Activated T-cell treated with anti-CD3 and anti-CD28 coated beads, Interleukin-2, amount 50 U/mL, for 4 hours (primary cell): ENCODE results near the gene BTF3L4. TPM values are rescaled to one million over a fixed set of nuclear protein-coding genes. Genes with fewer than 3 reads are reported as not detected.
"Not testable (repeated sequence)": the region's sequence is repeated elsewhere in the genome, so short reads cannot be mapped to it uniquely, and the experiment has no call there.

ENCODE experiments used
- ATAC-seq, 2 donors: fragments of 200-7000 bp; cut with Tn5 transposase; one replicate each; pipeline ENCODE4 v1.10.0; 2021
- DNase-seq: peaks from one replicate; pipeline ENCODE4 v3.0.0-alpha.2; 2020
- H3K27me3 Mint-ChIP-seq: one replicate; pipeline ENCODE4 v1.8.0; 2021; ENCODE audit warnings: low read depth, mixed read lengths
- H3K36me3 Mint-ChIP-seq: one replicate; pipeline ENCODE4 v1.8.0; 2022; ENCODE audit warnings: mixed read lengths; ENCODE audit not compliant: insufficient read depth
- H3K4me1 Mint-ChIP-seq: one replicate; pipeline ENCODE4 v1.8.0; 2021; ENCODE audit warnings: low read depth, mixed read lengths
- H3K4me3 Mint-ChIP-seq: one replicate; pipeline ENCODE4 v1.8.0; 2021; ENCODE audit warnings: mild to moderate bottlenecking, moderate library complexity, mixed read lengths
- H3K9me3 Mint-ChIP-seq: one replicate; pipeline ENCODE4 v1.8.0; 2021; ENCODE audit warnings: mixed read lengths
- total RNA-seq, 3 donors: library from RNA; stranded (reverse); gene quantifications; one replicate each; pipeline ENCODE4 v1.2.1, GENCODE V29; 2021

BTF3L4 gene
- total RNA-seq, 3 donors from 2014 or later, result 48.9 to 52.7 (median 51.4) TPM

DNA sequence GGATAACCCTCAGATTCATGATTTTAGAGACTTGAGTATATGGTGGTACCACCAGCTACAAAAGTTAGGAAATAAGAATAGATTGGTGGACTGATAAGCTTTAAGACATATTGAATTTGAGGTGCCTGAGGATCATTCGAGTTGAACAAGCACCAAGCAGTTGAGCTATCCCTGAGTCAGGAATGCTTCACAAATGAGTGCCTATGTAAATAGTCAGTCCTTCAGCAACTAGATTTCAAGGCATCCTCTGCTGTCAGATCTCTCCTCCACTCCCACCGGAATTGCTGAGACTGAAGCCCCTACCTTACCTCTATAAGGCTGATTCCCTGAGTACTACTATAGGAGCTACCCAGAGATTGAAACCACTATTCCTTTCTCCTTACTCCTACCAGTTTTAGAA, 7.1 kb downstream of the BTF3L4 start:
- H3K4me1 Mint-ChIP-seq, result peaks cover 29% of the 10 kb centered on the region
- H3K4me3 Mint-ChIP-seq, result no peak overlapping the region
- H3K9me3 Mint-ChIP-seq, result no peaks in the 10 kb centered on the region
- H3K27me3 Mint-ChIP-seq, result no peaks in the 10 kb centered on the region
- ATAC-seq (no peak), DNase-seq (no peak)
- H3K36me3 Mint-ChIP-seq, result peaks cover 37% of the 10 kb centered on the region

DNA sequence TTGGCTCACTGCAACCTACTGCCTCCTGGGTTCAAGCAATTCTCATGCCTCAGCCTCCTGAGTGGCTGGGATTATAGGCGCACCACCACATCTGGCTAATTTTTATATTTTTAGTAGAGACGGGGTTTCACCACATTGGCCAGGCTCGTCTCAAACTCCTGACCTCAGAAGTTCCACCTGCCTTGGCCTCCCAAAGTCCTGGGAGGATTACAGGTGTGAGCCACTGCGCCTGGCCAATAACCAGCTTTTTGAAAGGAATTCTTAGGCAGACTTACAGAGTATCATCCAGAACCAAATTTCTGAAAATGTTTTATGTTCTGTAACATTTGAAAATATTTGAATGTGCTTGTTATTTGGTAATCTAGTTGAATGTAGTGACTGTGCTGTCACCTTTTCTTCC, 14.6 kb downstream of the BTF3L4 start:
- Mint-ChIP-seq H3K36me3 (peaks cover 24% of the 10 kb centered on the region), H3K4me3 (no peak overlapping the region), H3K27me3 (no peaks in the 10 kb centered on the region), H3K4me1 (peaks cover 12% of the 10 kb centered on the region), H3K9me3 (no peaks in the 10 kb centered on the region)
- DNase-seq, result no peak
- no peak for ATAC-seq

DNA sequence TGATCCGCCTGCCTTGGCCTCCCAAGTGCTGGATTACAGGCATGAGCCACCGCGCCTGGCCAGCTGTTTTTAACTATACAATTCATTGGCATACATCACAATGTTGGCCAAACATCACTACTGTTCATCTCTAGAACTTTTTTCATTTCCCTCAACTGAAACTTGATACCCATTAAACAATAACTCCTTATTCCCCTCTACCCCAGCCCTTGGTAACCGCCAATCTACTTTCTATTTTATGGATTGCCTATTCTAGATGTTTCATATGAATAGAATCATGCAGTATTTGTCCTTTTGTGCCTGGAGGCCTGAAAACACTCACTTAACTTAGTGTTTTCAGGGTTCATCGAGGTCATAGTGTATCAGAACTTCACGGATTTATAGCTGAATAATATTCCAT, 16.2 kb downstream of the BTF3L4 start:
- H3K4me1 Mint-ChIP-seq, result peaks cover 12% of the 10 kb centered on the region

DNA sequence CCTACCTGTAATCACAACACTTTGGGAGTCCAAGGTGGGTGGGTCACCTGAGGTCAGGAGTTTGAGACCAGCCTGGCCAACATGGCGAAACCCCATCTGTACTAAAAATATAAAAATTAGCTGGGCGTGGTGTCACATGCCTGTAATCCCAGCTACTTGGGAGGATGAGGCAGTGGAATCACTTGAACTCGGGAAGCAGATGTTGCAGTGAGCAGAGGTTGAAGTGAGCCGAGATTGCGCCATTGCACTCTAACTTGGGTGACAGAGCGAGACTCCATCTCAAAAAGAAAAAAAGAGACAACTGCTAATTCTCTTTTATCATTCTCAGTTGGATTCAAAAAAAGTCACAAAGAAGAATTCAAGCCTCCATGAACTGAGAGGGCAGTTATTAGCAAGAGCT, 21.2 kb downstream of the BTF3L4 start:
- not testable (repeated sequence) for H3K9me3 Mint-ChIP-seq, H3K4me3 Mint-ChIP-seq, H3K4me1 Mint-ChIP-seq, DNase-seq, H3K27me3 Mint-ChIP-seq, ATAC-seq
- peaks cover 14% of the 10 kb centered on the region for H3K36me3 Mint-ChIP-seq

More for the DNA sequence above, 16.2 kb downstream of the BTF3L4 start:
- Mint-ChIP-seq H3K36me3 (peaks cover 24% of the 10 kb centered on the region), H3K27me3 (no peaks in the 10 kb centered on the region), H3K4me3 (no peak overlapping the region), H3K9me3 (no peaks in the 10 kb centered on the region)
- no peak for DNase-seq
- ATAC-seq, result no peak

DNA sequence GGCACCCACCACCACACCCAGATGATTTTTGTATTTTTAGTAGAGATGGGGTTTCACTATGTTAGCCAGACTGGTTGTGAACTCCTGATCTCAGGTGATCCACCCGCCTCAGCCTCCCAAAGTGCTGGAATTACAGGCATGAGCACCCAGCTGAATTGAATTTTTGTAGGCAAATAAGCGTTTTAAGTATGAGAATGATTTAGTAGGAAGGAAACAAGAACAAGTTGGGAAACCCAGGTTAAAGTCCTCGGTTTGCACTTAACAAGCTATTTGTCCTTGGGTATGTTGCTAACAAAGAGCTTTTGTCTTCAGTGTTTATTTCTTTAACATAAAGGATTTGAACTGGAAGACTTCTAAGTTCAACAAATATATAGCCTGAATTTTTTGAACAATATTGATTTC, 23.9 kb downstream of the BTF3L4 start:
- Mint-ChIP-seq H3K4me1 (no peaks in the 10 kb centered on the region), H3K9me3 (no peaks in the 10 kb centered on the region), H3K4me3 (no peak overlapping the region), H3K27me3 (no peaks in the 10 kb centered on the region), H3K36me3 (peaks cover 9% of the 10 kb centered on the region)
- DNase-seq, result no peak
- no peak for ATAC-seq

DNA sequence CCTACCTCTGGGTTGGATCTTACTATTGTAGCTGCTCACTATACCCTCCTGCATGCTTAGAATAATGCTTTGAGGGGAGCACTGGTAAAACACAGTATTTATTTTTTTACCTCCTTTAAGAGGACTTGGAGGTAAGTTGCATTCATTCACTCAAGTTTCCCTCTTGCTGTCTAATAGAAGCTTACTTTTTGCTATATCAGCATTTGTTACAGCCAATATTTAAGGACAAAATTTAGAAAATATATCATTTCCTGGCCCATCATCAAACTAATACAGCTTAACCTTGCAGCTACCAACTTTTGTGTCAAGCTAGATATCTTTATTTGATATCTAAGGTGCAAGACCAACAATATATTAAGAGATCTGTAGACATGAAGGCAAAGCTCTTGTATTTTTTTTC, 31.8 kb downstream of the BTF3L4 start:
- H3K4me1 Mint-ChIP-seq, ATAC-seq, H3K27me3 Mint-ChIP-seq, DNase-seq, H3K4me3 Mint-ChIP-seq, H3K9me3 Mint-ChIP-seq: not testable (repeated sequence)
- peaks cover 30% of the 10 kb centered on the region for H3K36me3 Mint-ChIP-seq

DNA sequence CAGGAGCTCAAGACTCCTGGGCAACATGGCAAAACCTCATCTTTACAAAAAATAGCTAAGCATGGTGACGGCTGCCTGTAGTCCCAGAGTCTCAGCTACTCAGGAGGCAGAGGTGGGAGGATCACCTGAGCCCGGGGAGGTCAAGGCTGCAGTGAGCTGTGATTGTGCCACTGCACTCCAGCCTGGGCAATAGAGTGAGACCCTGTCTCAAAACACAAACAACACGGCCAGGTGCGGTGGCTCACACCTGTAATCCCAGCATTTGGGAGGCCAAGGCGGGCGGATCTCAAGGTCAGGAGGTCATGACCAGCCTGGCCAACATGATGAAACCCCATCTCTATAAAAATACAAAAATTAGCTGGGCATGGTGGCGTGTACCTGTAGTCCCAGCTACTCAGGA, 38.2 kb downstream of the BTF3L4 start:
- H3K36me3 Mint-ChIP-seq, result peaks cover 13% of the 10 kb centered on the region
- not testable (repeated sequence) for H3K4me1 Mint-ChIP-seq, ATAC-seq, H3K4me3 Mint-ChIP-seq, H3K27me3 Mint-ChIP-seq, H3K9me3 Mint-ChIP-seq, DNase-seq

DNA sequence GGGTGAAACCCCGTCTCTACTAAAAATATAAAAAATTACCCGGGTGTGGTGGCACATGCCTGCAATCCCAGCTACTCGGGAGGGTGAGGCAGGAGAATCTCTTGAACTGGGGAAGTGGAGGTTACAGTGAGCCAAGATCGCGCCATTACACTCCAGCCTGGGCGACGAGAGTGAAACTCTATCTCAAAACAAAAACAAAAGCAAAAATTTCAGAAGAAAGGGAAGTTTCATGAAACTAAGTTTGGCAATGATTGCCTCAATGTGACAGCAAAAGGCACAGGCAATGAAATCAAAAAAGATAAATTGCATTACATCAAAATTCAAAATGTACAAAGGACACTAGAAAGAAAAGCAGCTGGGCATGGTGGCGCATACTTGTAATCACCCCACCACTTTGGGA, 40.1 kb downstream of the BTF3L4 start:
- Mint-ChIP-seq H3K27me3 (no peaks in the 10 kb centered on the region), H3K4me1 (no peaks in the 10 kb centered on the region), H3K4me3 (no peak overlapping the region), H3K9me3 (no peaks in the 10 kb centered on the region), H3K36me3 (peaks cover 4% of the 10 kb centered on the region)
- DNase-seq (no peak), ATAC-seq (no peak)

DNA sequence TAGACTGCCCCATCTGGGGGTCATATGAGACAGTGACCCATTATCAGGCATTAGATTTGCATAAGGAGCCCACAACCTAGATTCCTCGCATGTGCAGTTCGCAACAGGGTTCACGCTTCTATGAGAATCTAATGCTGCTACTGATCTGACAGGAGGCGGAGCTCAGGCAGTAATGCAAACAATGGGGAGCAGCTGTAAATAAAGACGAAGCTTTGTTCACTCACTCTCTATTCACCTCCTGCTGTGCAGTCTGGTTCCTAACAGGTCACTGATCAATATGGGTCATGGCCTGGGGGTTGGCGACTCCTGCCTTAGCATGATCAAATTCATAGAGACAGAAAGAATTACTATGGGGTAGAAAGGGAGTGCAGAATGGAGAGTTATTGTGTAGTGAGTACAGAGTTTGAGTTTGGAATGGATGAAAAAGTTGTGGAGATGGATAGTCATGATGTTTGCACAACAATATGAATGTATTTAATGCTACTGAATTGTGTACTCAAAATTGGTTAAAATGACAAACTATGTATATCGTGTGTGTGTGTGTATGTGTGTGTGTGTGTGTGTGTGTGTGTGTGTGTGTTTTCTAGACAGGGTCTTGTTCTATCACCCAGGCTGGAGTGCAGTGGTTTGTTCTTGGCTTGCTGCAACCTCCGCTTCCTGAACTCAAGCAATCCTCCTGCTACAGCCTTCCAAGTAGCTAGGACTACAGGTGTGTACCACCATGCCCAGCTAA, 42.2 kb downstream of the BTF3L4 start:
- no peaks in the 10 kb centered on the region for H3K9me3 Mint-ChIP-seq
- peaks cover 1% of the 10 kb centered on the region for H3K4me1 Mint-ChIP-seq
- no peaks in the 10 kb centered on the region for H3K36me3 Mint-ChIP-seq
- H3K27me3 Mint-ChIP-seq, result no peaks in the 10 kb centered on the region
- no peak for DNase-seq
- no peak for ATAC-seq
- H3K4me3 Mint-ChIP-seq, result no peak overlapping the region

DNA sequence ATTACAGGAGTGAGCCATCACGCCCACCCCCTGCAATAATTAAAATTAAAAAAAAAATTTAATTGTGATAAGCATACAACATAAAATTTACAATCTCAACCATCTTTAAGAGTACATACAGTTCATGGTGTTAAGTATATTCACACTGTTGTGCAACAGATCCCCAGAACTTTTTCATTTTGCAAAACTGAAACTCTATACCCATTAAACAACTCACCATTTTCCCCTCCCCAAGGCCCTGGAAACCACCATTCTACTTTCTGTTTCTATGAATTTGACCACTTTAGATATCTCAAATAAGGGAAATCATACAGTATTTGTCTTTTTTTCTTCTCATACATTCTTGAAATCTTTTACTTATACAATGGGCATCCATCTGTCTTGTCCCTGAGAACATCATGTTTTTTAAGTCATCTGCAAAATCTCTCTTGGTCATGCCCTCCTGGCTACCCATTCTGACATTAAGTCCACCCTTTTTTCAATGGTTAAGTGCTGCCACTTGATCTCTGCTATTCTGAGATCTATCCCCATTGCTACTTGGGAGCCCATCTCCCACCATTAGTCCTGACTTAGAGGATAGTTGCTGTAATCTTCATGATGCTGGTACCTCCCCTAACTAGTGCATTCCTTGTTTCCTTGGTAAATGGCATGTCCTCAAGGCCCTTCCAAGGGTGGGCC, 46.4 kb downstream of the BTF3L4 start:
- no peaks in the 10 kb centered on the region for H3K9me3 Mint-ChIP-seq

DNA sequence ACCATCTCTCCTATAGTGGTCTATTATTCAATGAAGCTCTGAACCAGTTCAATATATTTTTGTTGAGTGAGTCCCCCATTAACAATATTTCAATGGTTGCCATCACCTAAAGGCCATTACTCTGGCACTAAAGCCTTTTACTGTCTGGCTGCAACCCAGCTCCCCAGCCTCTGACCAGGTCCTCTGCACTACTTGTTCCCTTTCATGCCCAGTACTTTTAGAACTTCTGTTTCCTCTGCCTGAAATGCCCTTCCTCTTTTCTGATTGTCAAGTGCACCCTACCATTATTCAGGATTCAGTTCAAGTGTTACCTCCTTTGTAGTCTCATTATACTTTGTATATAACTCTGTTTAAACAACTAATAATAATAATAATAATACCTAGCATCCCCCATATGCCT, 55.4 kb downstream of the BTF3L4 start:
- no peak overlapping the region for H3K4me3 Mint-ChIP-seq
- no peaks in the 10 kb centered on the region for H3K9me3 Mint-ChIP-seq
- no peaks in the 10 kb centered on the region for H3K36me3 Mint-ChIP-seq
- H3K27me3 Mint-ChIP-seq, result no peaks in the 10 kb centered on the region
- DNase-seq (no peak), ATAC-seq (no peak)
- H3K4me1 Mint-ChIP-seq, result no peaks in the 10 kb centered on the region

More for the DNA sequence above, 46.4 kb downstream of the BTF3L4 start:
- no peak for DNase-seq
- peak in 1 of 2 donors; percentile 46 for ATAC-seq
- peaks cover 1% of the 10 kb centered on the region for H3K4me1 Mint-ChIP-seq
- H3K36me3 Mint-ChIP-seq, result no peaks in the 10 kb centered on the region
- H3K27me3 Mint-ChIP-seq, result no peaks in the 10 kb centered on the region
- H3K4me3 Mint-ChIP-seq, result no peak overlapping the region

DNA sequence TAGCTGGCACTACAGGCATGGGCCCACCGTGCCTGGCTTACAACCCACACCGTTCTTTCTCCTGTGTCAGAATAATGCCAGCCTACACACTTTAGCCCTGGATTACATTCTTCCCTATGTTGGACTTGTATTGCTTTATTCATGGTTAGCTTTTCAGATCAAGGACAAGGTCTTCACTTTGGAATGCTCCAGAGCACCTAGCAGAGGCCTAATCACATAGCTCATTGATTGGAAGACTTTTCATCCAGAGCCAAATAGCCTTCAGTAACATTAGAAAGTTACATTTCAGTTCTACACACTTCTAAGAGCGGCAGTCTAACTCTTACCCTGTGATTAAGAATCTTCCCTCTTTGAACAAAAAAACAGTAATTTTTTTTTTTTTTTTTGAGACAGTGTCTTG, 56.4 kb downstream of the BTF3L4 start:
- Mint-ChIP-seq H3K36me3 (no peaks in the 10 kb centered on the region), H3K4me1 (no peaks in the 10 kb centered on the region), H3K27me3 (no peaks in the 10 kb centered on the region), H3K9me3 (no peaks in the 10 kb centered on the region), H3K4me3 (no peak overlapping the region)
- DNase-seq (no peak), ATAC-seq (no peak)

DNA sequence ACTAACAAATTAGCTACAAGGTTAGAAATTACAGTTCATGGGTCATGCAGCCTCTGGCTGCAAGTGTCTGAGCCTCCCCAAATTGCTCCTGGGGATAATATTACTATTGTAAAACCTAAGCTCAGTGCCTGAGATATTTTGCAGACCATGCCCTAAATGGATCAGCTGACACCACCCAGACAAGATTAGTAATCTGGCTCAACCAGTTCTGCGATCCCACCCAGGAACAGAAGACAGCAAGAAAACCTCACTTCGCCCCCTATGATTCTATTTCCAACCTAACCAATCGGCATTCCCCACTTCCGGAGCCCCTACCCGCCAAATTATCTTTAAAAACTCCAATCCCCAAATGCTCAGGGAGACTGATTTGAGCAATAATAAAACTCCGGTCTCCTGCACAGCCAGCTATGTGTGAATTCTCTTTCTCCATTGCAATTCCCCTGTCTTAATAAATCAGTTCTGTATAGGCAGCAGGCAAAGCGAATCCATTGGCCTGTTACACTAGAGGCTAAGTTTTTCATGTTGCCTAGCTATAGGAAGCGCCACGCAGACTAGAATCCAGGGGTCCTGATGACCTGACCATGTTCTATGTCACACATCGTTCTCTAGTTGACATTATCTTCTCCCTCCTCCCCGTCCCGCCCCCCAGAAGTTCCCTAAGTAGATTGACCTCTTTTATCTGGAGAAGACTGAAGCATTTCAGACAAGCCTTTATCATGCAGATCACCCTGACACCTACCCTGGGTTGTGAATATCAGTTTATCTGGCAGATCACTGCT, 63.4 kb downstream of the BTF3L4 start:
- no peak for DNase-seq
- no peaks in the 10 kb centered on the region for H3K9me3 Mint-ChIP-seq
- no peaks in the 10 kb centered on the region for H3K36me3 Mint-ChIP-seq
- H3K27me3 Mint-ChIP-seq, result no peaks in the 10 kb centered on the region
- ATAC-seq, result no peak
- H3K4me1 Mint-ChIP-seq, result no peaks in the 10 kb centered on the region
- no peak overlapping the region for H3K4me3 Mint-ChIP-seq

DNA sequence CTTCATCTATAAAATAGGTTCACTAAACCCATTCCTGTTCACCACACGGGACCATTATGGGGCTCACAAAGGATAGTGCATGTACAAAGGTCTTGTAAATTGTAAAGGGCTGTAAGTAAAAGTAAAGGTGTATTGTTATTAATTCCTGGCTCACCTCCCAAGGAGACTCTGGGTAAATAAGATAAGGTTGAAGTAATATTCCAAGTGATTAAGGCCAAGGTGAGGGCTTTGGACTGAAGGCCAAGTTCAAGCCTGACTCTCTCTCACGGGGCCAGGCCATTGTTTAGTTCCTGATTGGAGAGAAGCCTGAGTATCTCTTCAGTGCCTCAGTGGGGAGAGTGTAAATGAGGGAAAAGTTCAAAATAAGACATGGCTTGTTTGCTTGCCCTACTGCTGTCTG, 66.3 kb downstream of the BTF3L4 start:
- Mint-ChIP-seq H3K4me3 (no peak overlapping the region), H3K36me3 (no peaks in the 10 kb centered on the region), H3K4me1 (peaks cover 3% of the 10 kb centered on the region), H3K9me3 (no peaks in the 10 kb centered on the region), H3K27me3 (peaks cover 12% of the 10 kb centered on the region)
- DNase-seq (no peak), ATAC-seq (no peak)
